PC-3 (cell line): ENCODE results near the gene ZNF678. TPM values are rescaled to one million over a fixed set of nuclear protein-coding genes. Genes with fewer than 3 reads are reported as not detected.
A peak's percentile ranks its signal among the peaks of the same experiment; 100 is the strongest.

ENCODE experiments used
- ATAC-seq: fragments of 200-7000 bp; cut with Tn5 transposase; 2 replicates; pipeline ENCODE4 v1.9.1; 2020; ENCODE audit warnings: mild to moderate bottlenecking, moderate library complexity
- BruUV-seq: library from RNA; stranded (reverse); fragments of 400-500 nt; replicated peaks from 2 replicates; lab custom pipeline; 2021; lab: Mats Ljungman, UMichigan
- CTCF ChIA-PET: fragments of 300-600 bp; sonication (Branson Sonifier 250); formaldehyde crosslinking; loops from one replicate; lab custom pipeline; 2022; ENCODE audit warnings: antibody characterized with exemption; lab: Charles Lee
- POLR2A ChIA-PET: fragments of 300-600 bp; sonication (Branson Sonifier 250); formaldehyde crosslinking; loops from one replicate; lab custom pipeline; 2022; ENCODE audit warnings: antibody characterized with exemption; ENCODE audit not compliant: unreplicated experiment; lab: Charles Lee
- DNase-seq: peaks from one replicate; pipeline ENCODE4 v3.0.0-alpha.2; 2015
- H2AFZ ChIP-seq: fragments of 300-600 bp; sonication (generic); 2 replicates; pipeline ENCODE4 v1.6.0; 2016; ENCODE audit warnings: antibody characterized with exemption, low read length
- H3F3A ChIP-seq: fragments of 300-600 bp; sonication (generic); one replicate; pipeline ENCODE4 v1.6.0; 2017; ENCODE audit warnings: antibody characterized with exemption, low read length, control low read depth, mild to moderate bottlenecking; ENCODE audit not compliant: unreplicated experiment
- H3K27ac ChIP-seq: fragments of 300-600 bp; sonication (generic); 2 replicates; pipeline ENCODE4 v1.5.1; 2016; ENCODE audit warnings: mild to moderate bottlenecking, low read length
- H3K27me3 ChIP-seq: fragments of 300-600 bp; sonication (generic); 2 replicates; pipeline ENCODE4 v1.6.1; 2016; ENCODE audit warnings: low read length, mixed read lengths
- H3K36me3 ChIP-seq: fragments of 300-600 bp; sonication (generic); 2 replicates; pipeline ENCODE4 v1.6.1; 2016; ENCODE audit warnings: low read depth, mixed run types, low read length, mixed read lengths
- H3K4me1 ChIP-seq: fragments of 300-600 bp; sonication (generic); 2 replicates; pipeline ENCODE4 v1.5.1; 2016; ENCODE audit warnings: low read length; ENCODE audit not compliant: insufficient read depth
- H3K4me2 ChIP-seq: fragments of 300-600 bp; sonication (generic); 2 replicates; pipeline ENCODE4 v1.6.0; 2016; ENCODE audit warnings: low read length
- H3K4me3 ChIP-seq: fragments of 300-600 bp; sonication (generic); 2 replicates; pipeline ENCODE4 v1.5.1; 2016; ENCODE audit warnings: mild to moderate bottlenecking, low read length, mixed read lengths
- H3K79me2 ChIP-seq: fragments of 300-600 bp; sonication (generic); 2 replicates; pipeline ENCODE4 v1.6.1; 2017; ENCODE audit warnings: low read length, mixed read lengths
- H3K9ac ChIP-seq: fragments of 300-600 bp; sonication (generic); 2 replicates; pipeline ENCODE4 v1.6.0; 2016; ENCODE audit warnings: mild to moderate bottlenecking, low read length
- H3K9me2 ChIP-seq: fragments of 300-600 bp; sonication (generic); replicated peaks from 2 replicates; pipeline ENCODE4 v1.6.1; 2016; ENCODE audit warnings: mixed run types, low read length, mixed read lengths
- H3K9me3 ChIP-seq: fragments of 300-600 bp; sonication (generic); 2 replicates; pipeline ENCODE4 v1.6.1; 2016; ENCODE audit warnings: low read length, mixed read lengths
- H4K20me1 ChIP-seq: fragments of 300-600 bp; sonication (generic); 2 replicates; pipeline ENCODE4 v1.6.1; 2016; ENCODE audit warnings: low read length, mixed read lengths
- EZH2 ChIP-seq: fragments of 300-600 bp; sonication (generic); IDR thresholded peaks from one replicate; pipeline ENCODE4 v1.6.1; 2017; ENCODE audit warnings: antibody characterized with exemption, mild to moderate bottlenecking, low read length; ENCODE audit not compliant: unreplicated experiment
- EZH2phosphoT487 ChIP-seq: fragments of 300-600 bp; sonication (generic); IDR thresholded peaks from 2 replicates; pipeline ENCODE4 v1.6.1; 2018; ENCODE audit warnings: mild to moderate bottlenecking, antibody characterized with exemption, low read length, borderline replicate concordance
- intact Hi-C: fragments of 100-400 bp; cut with micrococcal nuclease; formaldehyde crosslinking; loops from 2 replicates; pipeline ENCODE4 v1.9.0; 2023
- total RNA-seq: library from RNA; depleted of rRNA; stranded (reverse); fragments of >200 nt; gene quantifications from 2 replicates; pipeline ENCODE4 v1.2.3, GENCODE V29; 2014
- TF ChIP-seq, protein P1 (sequence below): fragments of 300-600 bp; sonication (generic); conservative IDR thresholded peaks from 2 replicates; pipeline ENCODE4 v1.5.1; 2017; ENCODE audit warnings: antibody characterized with exemption, low read depth, mild to moderate bottlenecking, low read length

Gene ZNF678
- total RNA-seq, 1 experiment from 2014 or later = 22.6 TPM

DNA sequence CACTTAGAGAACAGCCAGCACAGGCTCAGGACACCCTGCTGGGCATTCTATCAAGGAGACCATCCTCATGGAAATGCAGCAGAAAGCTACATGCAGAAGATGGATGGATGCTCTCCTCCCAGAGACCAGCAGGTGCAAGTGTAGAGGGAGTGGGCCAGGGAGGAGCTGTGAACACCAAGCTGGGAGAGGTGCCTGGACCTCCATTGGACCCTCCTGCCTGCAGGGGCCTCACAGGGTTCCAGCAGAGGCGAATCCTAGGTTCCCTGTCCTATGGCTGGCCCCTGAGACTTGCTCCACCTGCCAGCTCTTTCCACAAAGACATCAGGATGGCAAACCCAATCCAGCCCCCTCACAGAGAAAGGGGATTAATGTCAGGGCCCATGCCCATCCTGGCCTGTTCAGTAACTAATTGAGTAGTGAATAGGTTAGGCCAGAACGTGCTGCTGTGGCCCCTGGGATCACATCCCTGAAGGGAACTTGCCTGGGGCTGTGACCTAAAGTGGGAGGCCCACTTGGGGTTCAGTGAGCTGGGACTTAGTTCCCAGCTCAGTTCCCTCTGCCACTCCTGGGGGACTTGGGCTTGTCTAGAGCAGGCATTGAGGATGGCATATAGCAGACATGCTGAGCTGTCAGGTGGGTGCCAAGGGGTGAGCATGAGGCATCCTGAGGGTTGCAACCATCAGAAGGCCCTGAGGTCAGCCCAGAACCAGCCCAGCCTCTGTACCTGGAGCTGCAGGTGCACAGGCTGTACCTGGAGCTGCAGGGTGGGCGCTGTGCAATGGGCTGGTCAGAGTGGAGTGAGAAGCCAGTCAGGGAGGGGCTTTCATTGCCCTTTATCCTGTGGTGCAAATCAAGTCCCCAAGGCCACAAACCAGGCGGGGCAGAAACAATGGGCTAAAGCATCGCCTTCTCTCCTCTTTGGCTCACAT is 22.9 kb upstream of the ZNF678 start:
- intact Hi-C loops = loop anchor here (10.0 kb wide), 2 partner anchors 184 to 404 kb away; partner anchors contain the start of gene WNT9A
- H3K4me2 ChIP-seq = no peak overlapping the region
- POLR2A ChIA-PET = no interaction called here

DNA sequence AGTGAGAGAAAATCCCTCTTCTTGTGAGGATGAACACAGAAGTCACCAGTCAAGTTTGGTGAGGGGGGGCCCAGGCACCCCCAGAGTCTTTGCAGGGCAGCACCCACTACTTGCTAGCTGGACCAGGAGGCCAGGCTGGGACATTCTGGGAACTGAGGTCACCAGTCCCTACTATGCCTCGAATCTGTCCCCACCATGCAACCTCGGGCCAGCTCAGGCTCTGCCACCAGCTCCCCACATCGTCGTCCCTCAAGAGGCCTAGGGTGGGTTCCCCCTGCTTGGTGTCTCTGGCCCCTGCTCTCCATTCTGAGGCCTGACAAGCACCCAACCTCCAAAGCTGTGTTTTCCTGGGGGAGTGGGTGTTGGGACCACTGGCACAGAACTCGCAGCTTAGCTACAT is 22.2 kb upstream of the ZNF678 start:
- Histone ChIP-seq H3K4me2 (peak overlapping the region; percentile 81), H2AFZ (no peak overlapping the region), H3K9me3 (no peaks in the 10 kb centered on the region), H3K36me3 (no peaks in the 10 kb centered on the region), H3K27ac (no peak overlapping the region), H3K27me3 (no peaks in the 10 kb centered on the region), H3K4me3 (peak overlapping the region; percentile 66; the same call in 1 of the 2 replicates), H3K4me1 (peaks cover 10% of the 10 kb centered on the region; the same call in 1 of the 2 replicates), H4K20me1 (no peaks in the 10 kb centered on the region), H3K9me2 (no peaks in the 10 kb centered on the region), H3F3A (no peaks in the 10 kb centered on the region), H3K79me2 (no peaks in the 10 kb centered on the region), H3K9ac (no peak overlapping the region)
- ChIA-PET POLR2A (no interaction called here), CTCF (interaction anchor here (0.5 kb wide), 1 partner anchor 602 kb away, joined by 3 read pairs; no protein-coding TSS in a partner anchor)
- DNase-seq (no peak), ATAC-seq (no peak)
- no peak for TF ChIP-seq EZH2phosphoT487
- TF ChIP-seq EZH2 = no peak
- TF ChIP-seq, protein P1, sequence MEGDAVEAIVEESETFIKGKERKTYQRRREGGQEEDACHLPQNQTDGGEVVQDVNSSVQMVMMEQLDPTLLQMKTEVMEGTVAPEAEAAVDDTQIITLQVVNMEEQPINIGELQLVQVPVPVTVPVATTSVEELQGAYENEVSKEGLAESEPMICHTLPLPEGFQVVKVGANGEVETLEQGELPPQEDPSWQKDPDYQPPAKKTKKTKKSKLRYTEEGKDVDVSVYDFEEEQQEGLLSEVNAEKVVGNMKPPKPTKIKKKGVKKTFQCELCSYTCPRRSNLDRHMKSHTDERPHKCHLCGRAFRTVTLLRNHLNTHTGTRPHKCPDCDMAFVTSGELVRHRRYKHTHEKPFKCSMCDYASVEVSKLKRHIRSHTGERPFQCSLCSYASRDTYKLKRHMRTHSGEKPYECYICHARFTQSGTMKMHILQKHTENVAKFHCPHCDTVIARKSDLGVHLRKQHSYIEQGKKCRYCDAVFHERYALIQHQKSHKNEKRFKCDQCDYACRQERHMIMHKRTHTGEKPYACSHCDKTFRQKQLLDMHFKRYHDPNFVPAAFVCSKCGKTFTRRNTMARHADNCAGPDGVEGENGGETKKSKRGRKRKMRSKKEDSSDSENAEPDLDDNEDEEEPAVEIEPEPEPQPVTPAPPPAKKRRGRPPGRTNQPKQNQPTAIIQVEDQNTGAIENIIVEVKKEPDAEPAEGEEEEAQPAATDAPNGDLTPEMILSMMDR = no peak
- intact Hi-C loops = loop anchor here (10.0 kb wide), 2 partner anchors 184 to 404 kb away; partner anchors contain the start of gene WNT9A
- BruUV-seq = TSS peak; percentile 45

More for the DNA sequence above, 22.9 kb upstream of the ZNF678 start:
- CTCF ChIA-PET = interaction anchor here (0.5 kb wide), 1 partner anchor 601 kb away, joined by 3 read pairs; no protein-coding TSS in a partner anchor
- no peaks in the 10 kb centered on the region for H3K9me2 ChIP-seq
- no peaks in the 10 kb centered on the region for H4K20me1 ChIP-seq
- H2AFZ ChIP-seq = no peak overlapping the region
- DNase-seq = no peak
- no peak overlapping the region for H3K27ac ChIP-seq
- no peak for ATAC-seq
- no peaks in the 10 kb centered on the region for H3F3A ChIP-seq
- H3K4me3 ChIP-seq = no peak overlapping the region
- H3K27me3 ChIP-seq = no peaks in the 10 kb centered on the region
- peaks cover 10% of the 10 kb centered on the region; the same call in 1 of the 2 replicates for H3K4me1 ChIP-seq
- BruUV-seq = no TSS peak
- H3K36me3 ChIP-seq = no peaks in the 10 kb centered on the region
- TF ChIP-seq, protein P1 = no peak
- no peak for TF ChIP-seq EZH2phosphoT487
- TF ChIP-seq EZH2 = no peak
- H3K79me2 ChIP-seq = no peaks in the 10 kb centered on the region
- no peak overlapping the region for H3K9ac ChIP-seq
- 0 out of 2 replicates have a peak, but pooled peaks cover 3% of the 10 kb centered on the region for H3K9me3 ChIP-seq
